K562 (cell line): ENCODE data around the gene EFNA2. TPM values are rescaled to one million over a fixed set of nuclear protein-coding genes. Genes with fewer than 3 reads are reported as not detected.

ENCODE experiments used
- ARID4B ChIP-seq: sonication (generic); formaldehyde crosslinking; IDR thresholded peaks from 2 replicates; pipeline ENCODE4 v1.8.0; 2022; ENCODE audit warnings: mild to moderate bottlenecking, missing genetic modification reagents
- CREBBP ChIP-seq: IDR thresholded peaks from one replicate; pipeline ENCODE4 v1.6.1; 2012; ENCODE audit warnings: low read depth, mild to moderate bottlenecking, control low read depth, inconsistent platforms, low read length
- EP400 ChIP-seq: fragments of 450-650 bp; IDR thresholded peaks from 2 replicates; pipeline ENCODE4 v1.6.1; 2017; ENCODE audit warnings: antibody characterized with exemption, mild to moderate bottlenecking, moderate library complexity
- ERF ChIP-seq: fragments of 450-650 bp; formaldehyde crosslinking; IDR thresholded peaks from 2 replicates; pipeline ENCODE4 v1.4.0; 2020; ENCODE audit warnings: mild to moderate bottlenecking, mixed read lengths
- HLTF ChIP-seq: fragments of 450-650 bp; IDR thresholded peaks from 2 replicates; pipeline ENCODE4 v1.6.1; 2016
- HNRNPH1 ChIP-seq: fragments of 200-400 bp; formaldehyde crosslinking; optimal IDR thresholded peaks from 2 replicates; pipeline ENCODE3; 2017; ENCODE audit warnings: low read depth, mild to moderate bottlenecking, low read length, moderate library complexity
- NFE2 ChIP-seq: IDR thresholded peaks from 2 replicates; pipeline ENCODE4 v1.6.1; 2014; ENCODE audit warnings: antibody characterized with exemption, low read depth
- NFXL1 ChIP-seq: fragments of 450-650 bp; formaldehyde crosslinking; IDR thresholded peaks from 2 replicates; pipeline ENCODE4 v1.4.0; 2021; ENCODE audit warnings: mild to moderate bottlenecking
- PHB2 ChIP-seq: fragments of 450-650 bp; IDR thresholded peaks from 2 replicates; pipeline ENCODE4 v1.6.1; 2017; ENCODE audit warnings: low read depth
- PHF8 ChIP-seq: fragments of 200-600 bp; sonication (generic); IDR thresholded peaks from 2 replicates; pipeline ENCODE4 v1.6.1; 2012; ENCODE audit warnings: mixed run types, mild to moderate bottlenecking, inconsistent platforms, low read length, moderate library complexity, borderline replicate concordance
- POLR2AphosphoS2 ChIP-seq: IDR thresholded peaks from 2 replicates; pipeline ENCODE4 v1.6.1; 2012; ENCODE audit warnings: low read length, improper control_type of control experiment
- PTRF ChIP-seq: fragments of 450-650 bp; IDR thresholded peaks from 2 replicates; pipeline ENCODE4 v1.6.1; 2016; ENCODE audit warnings: mild to moderate bottlenecking, missing genetic modification characterization, missing compliant biosample characterization
- RFX7 ChIP-seq: fragments of 250-450 bp; sonication (Bioruptor Pico); IDR thresholded peaks from 2 replicates; pipeline ENCODE4 v1.5.1; 2021; ENCODE audit warnings: mild to moderate bottlenecking
- RNF2 ChIP-seq: sonication (generic); IDR thresholded peaks from 2 replicates; pipeline ENCODE4 v1.6.1; 2016
- TEAD2 ChIP-seq: fragments of 450-650 bp; IDR thresholded peaks from 2 replicates; pipeline ENCODE4 v1.6.1; 2016; ENCODE audit warnings: missing genetic modification characterization, control low read depth, missing compliant biosample characterization
- ZKSCAN3 ChIP-seq: fragments of 250-450 bp; sonication (Bioruptor Pico); IDR thresholded peaks from 2 replicates; pipeline ENCODE4 v1.4.0; 2020
- ZNF431 ChIP-seq: sonication (generic); formaldehyde crosslinking; IDR thresholded peaks from 2 replicates; pipeline ENCODE4 v1.8.0; 2022; ENCODE audit warnings: mild to moderate bottlenecking, missing genetic modification reagents
- ZNF655 ChIP-seq: fragments of 250-450 bp; sonication (Bioruptor Pico); IDR thresholded peaks from 2 replicates; pipeline ENCODE4 v1.5.0; 2021
- ZNF707 ChIP-seq: fragments of 250-450 bp; sonication (Bioruptor Pico); conservative IDR thresholded peaks from 2 replicates; pipeline ENCODE4 v1.8.0; 2022; ENCODE audit warnings: inconsistent platforms, mild to moderate bottlenecking, moderate library complexity
- polyA plus RNA-seq, 8 experiments: library from polyadenylated mRNA; depleted of rRNA in 4 of 8; stranded (reverse) in 5 of 8; unstranded in 3 of 8; fragments of >200 nt; fragmentation: Nextera tagmentation in 2 of 8; fragmentation: Illumina TruSeq in 1 of 8; extraction: Ambion mirVana in 2 of 8; extraction: Trizol in 1 of 8; gene quantifications; 2 replicates each; pipeline versions ENCODE4 v1.2.1 to v1.2.3, GENCODE V29; 2011 to 2014; ENCODE audit warnings: inconsistent platforms in 1 of 8, missing spikeins in 1 of 8
- total RNA-seq, 7 experiments: library from RNA; depleted of rRNA in 6 of 7; stranded (reverse); fragments of >200 nt in 6 of 7; fragmentation: Illumina TruSeq in 2 of 7; extraction: Trizol in 2 of 7; gene quantifications; 2 replicates each; pipeline versions ENCODE4 v1.2.1 to v1.2.3, GENCODE V29; 2011 to 2021; ENCODE audit warnings: low replicate concordance in 1 of 7
- TF ChIP-seq, protein P1 (sequence below): sonication (generic); formaldehyde crosslinking; IDR thresholded peaks from 2 replicates; pipeline ENCODE4 v1.8.1; 2022; ENCODE audit warnings: missing genetic modification reagents
- TF ChIP-seq, protein P2 (sequence below): sonication (generic); formaldehyde crosslinking; IDR thresholded peaks from 2 replicates; pipeline ENCODE4 v1.8.1; 2023; ENCODE audit warnings: mild to moderate bottlenecking, missing genetic modification reagents, moderate library complexity
- TF ChIP-seq, protein P3 (sequence below): sonication (generic); formaldehyde crosslinking; IDR thresholded peaks from 2 replicates; pipeline ENCODE4 v1.9.0; 2022; ENCODE audit warnings: mild to moderate bottlenecking, missing genetic modification reagents

EFNA2 gene
- total and polyA plus RNA-seq, 9 of the 15 experiments (the other 6 are each of a cell fraction or from before 2014, with no cell fraction given), result 0.11 to 0.44 (median 0.15) TPM; not detected in 6

GRCh38 chr19:1275260-1275975 lies 10.3 kb upstream of the EFNA2 start, which contains the start of gene FAM174C (continued):
- TF ChIP-seq PHB2 (no peak), ERF (CRISPR knock-in tag) (peak; percentile 93), PHF8 (peak; percentile 94; the same call in 1 of the 2 replicates), EP400 (peak; percentile 84; the same call in 1 of the 2 replicates), RFX7 (CRISPR knock-in tag) (no peak), NFXL1 (CRISPR knock-in tag) (no peak), CREBBP (no peak), PTRF (tag) (no peak), TEAD2 (tag) (no peak), HLTF (no peak; the same call in 1 of the 2 replicates), ZKSCAN3 (CRISPR knock-in tag) (no peak), ZNF431 (CRISPR knock-in tag) (0 out of 2 replicates have a peak, but pooled peaks have one; percentile 1), ZNF655 (CRISPR knock-in tag) (peak; percentile 52; the same call in 1 of the 2 replicates), ZNF707 (CRISPR knock-in tag) (no peak), POLR2AphosphoS2 (peak; percentile 97), RNF2 (no peak), ARID4B (CRISPR knock-in tag) (peak; percentile 97), HNRNPH1 (no peak), NFE2 (no peak)
- TF ChIP-seq, protein P1, sequence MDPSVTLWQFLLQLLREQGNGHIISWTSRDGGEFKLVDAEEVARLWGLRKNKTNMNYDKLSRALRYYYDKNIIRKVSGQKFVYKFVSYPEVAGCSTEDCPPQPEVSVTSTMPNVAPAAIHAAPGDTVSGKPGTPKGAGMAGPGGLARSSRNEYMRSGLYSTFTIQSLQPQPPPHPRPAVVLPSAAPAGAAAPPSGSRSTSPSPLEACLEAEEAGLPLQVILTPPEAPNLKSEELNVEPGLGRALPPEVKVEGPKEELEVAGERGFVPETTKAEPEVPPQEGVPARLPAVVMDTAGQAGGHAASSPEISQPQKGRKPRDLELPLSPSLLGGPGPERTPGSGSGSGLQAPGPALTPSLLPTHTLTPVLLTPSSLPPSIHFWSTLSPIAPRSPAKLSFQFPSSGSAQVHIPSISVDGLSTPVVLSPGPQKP (CRISPR knock-in tag), result no peak
- TF ChIP-seq, protein P2, sequence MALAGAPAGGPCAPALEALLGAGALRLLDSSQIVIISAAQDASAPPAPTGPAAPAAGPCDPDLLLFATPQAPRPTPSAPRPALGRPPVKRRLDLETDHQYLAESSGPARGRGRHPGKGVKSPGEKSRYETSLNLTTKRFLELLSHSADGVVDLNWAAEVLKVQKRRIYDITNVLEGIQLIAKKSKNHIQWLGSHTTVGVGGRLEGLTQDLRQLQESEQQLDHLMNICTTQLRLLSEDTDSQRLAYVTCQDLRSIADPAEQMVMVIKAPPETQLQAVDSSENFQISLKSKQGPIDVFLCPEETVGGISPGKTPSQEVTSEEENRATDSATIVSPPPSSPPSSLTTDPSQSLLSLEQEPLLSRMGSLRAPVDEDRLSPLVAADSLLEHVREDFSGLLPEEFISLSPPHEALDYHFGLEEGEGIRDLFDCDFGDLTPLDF, result no peak; the same call in 1 of the 2 replicates
- TF ChIP-seq, protein P3, sequence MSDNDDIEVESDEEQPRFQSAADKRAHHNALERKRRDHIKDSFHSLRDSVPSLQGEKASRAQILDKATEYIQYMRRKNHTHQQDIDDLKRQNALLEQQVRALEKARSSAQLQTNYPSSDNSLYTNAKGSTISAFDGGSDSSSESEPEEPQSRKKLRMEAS (CRISPR knock-in tag), result peak; percentile 97
